Panc1 (cell line): ENCODE data around the gene KRTAP6-2. TPM values are rescaled to one million over a fixed set of nuclear protein-coding genes. Genes with fewer than 3 reads are reported as not detected.

Experiments
- ATAC-seq: fragments of 200-7000 bp; cut with Tn5 transposase; 2 replicates; pipeline ENCODE4 v1.9.1; 2020; ENCODE audit warnings: mild to moderate bottlenecking, moderate library complexity
- BruUV-seq: library from RNA; stranded (reverse); fragments of 400-500 nt; replicated peaks from 2 replicates; lab custom pipeline; 2021; lab: Mats Ljungman, UMichigan
- CTCF ChIA-PET: fragments of 300-600 bp; sonication (Branson Sonifier 250); formaldehyde crosslinking; loops from one replicate; lab custom pipeline; 2022; ENCODE audit warnings: antibody characterized with exemption; lab: Charles Lee
- POLR2A ChIA-PET: fragments of 300-600 bp; sonication (Branson Sonifier 250); formaldehyde crosslinking; loops from one replicate; lab custom pipeline; 2022; ENCODE audit warnings: antibody characterized with exemption; lab: Charles Lee
- DNase-seq: peaks from one replicate; pipeline ENCODE4 v3.0.0-alpha.2; 2010; ENCODE audit warnings: low read depth, low spot score
- H3K27ac ChIP-seq: 2 replicates; pipeline ENCODE4 v1.5.1; 2011; ENCODE audit warnings: mild to moderate bottlenecking, low read length, inconsistent platforms
- H3K27me3 ChIP-seq: fragments of 200-500 bp; sonication (Bioruptor generic); 2 replicates; pipeline ENCODE4 v1.6.0; 2014; ENCODE audit warnings: low read length, inconsistent platforms; ENCODE audit not compliant: control insufficient read depth, insufficient read depth
- H3K36me3 ChIP-seq: fragments of 200-500 bp; sonication (Bioruptor generic); 2 replicates; pipeline ENCODE4 v1.5.1; 2014; ENCODE audit warnings: inconsistent platforms, mild to moderate bottlenecking, low read length, moderate library complexity; ENCODE audit not compliant: control insufficient read depth, insufficient read depth
- H3K4me1 ChIP-seq: 2 replicates; pipeline ENCODE4 v1.5.1; 2011; ENCODE audit warnings: inconsistent platforms, mild to moderate bottlenecking, low read length, moderate library complexity; ENCODE audit not compliant: control insufficient read depth, insufficient read depth
- H3K4me3 ChIP-seq, 2 experiments: 2 replicates each; pipeline ENCODE4 v1.5.1; 2011 to 2012; ENCODE audit warnings: low read depth in 2 of 2, low read length in 2 of 2, mild to moderate bottlenecking in 2 of 2, inconsistent platforms in 1 of 2, moderate library complexity in 1 of 2
- H3K9me3 ChIP-seq: fragments of 200-500 bp; sonication (Bioruptor generic); 2 replicates; pipeline ENCODE4 v1.5.1; 2014; ENCODE audit warnings: low read depth, mild to moderate bottlenecking, inconsistent platforms, low read length, moderate library complexity; ENCODE audit not compliant: control insufficient read depth, insufficient read depth
- CTCF ChIP-seq: fragments of 450-650 bp; IDR thresholded peaks from 2 replicates; pipeline ENCODE4 v1.5.1; 2017; ENCODE audit warnings: mild to moderate bottlenecking
- POLR2AphosphoS5 ChIP-seq: IDR thresholded peaks from 2 replicates; pipeline ENCODE4 v1.6.1; 2012; ENCODE audit warnings: mild to moderate bottlenecking, low read depth, low read length, moderate library complexity
- REST ChIP-seq, 2 experiments: IDR thresholded peaks; 2 replicates each; pipeline ENCODE4 v1.6.1; 2011 to 2012; ENCODE audit warnings: low read depth in 2 of 2, control low read depth in 1 of 2, low read length in 1 of 2, mild to moderate bottlenecking in 1 of 2, moderate library complexity in 1 of 2; ENCODE audit not compliant: insufficient read depth in 1 of 2
- SIN3A ChIP-seq: IDR thresholded peaks from 2 replicates; pipeline ENCODE4 v1.6.1; 2012; ENCODE audit warnings: low read depth, mild to moderate bottlenecking, low read length, moderate library complexity, borderline replicate concordance; ENCODE audit not compliant: insufficient read depth
- TCF7L2 ChIP-seq: IDR thresholded peaks from 2 replicates; pipeline ENCODE4 v1.6.1; 2011; ENCODE audit warnings: mild to moderate bottlenecking, low read depth, low read length, inconsistent platforms
- in situ Hi-C: cut with HindIII; loops from 2 replicates; pipeline ENCODE4 v1.10.0; 2016; ENCODE audit warnings: low sequenced_read_pairs, low pct_unique_long_range_greater_than_20kb
- intact Hi-C: fragments of 100-400 bp; cut with micrococcal nuclease; formaldehyde crosslinking; loops from one replicate; pipeline ENCODE4 v1.10.0; 2022; ENCODE audit not compliant: unreplicated experiment
- total RNA-seq: library from RNA; stranded (reverse); gene quantifications from one replicate; pipeline ENCODE4 v1.2.1, GENCODE V29; 2021; ENCODE audit not compliant: unreplicated experiment

KRTAP6-2 gene
- total RNA-seq, 1 experiment from 2014 or later, result not detected

GRCh38 chr21:30561264-30561895 is 37.3 kb downstream of the KRTAP6-2 start, which contains the start of gene KRTAP19-7:
Gene KRTAP19-7 (minus strand): TSS chr21:30561314. CDS start chr21:30561289, 25 bp downstream.
- intact Hi-C loops (no loop called here), in situ Hi-C loops (no loop called here)
- no peaks in the 10 kb centered on the region for H3K9me3 ChIP-seq
- H3K36me3 ChIP-seq, result no peaks in the 10 kb centered on the region
- TF ChIP-seq POLR2AphosphoS5, result no peak
- no peak for TF ChIP-seq REST (IDR thresholded peaks at IDR 0.05; ENCODE audit: insufficient read depth in 1 of 2, low read depth in 2 of 2, low read length in 1 of 2)
- no peak for TF ChIP-seq TCF7L2
- TF ChIP-seq CTCF, result no peak
- TF ChIP-seq SIN3A, result no peak
- ATAC-seq (no peak), DNase-seq (no peak)
- POLR2A ChIA-PET, result no interaction called here
- H3K4me3 ChIP-seq, result no peak within 1 kb of the TSS
- H3K4me1 ChIP-seq, result no peaks in the 10 kb centered on the region
- CTCF ChIA-PET, result no interaction called here
- no peak within 1 kb of the TSS for H3K27ac ChIP-seq
- no TSS peak for BruUV-seq
- no peaks in the 10 kb centered on the region for H3K27me3 ChIP-seq

- intact Hi-C loops, result no loop called here
- no peaks in the 10 kb centered on the region for H3K36me3 ChIP-seq
- no peaks in the 10 kb centered on the region for H3K4me1 ChIP-seq
- DNase-seq (no peak), ATAC-seq (no peak)
- no peaks in the 10 kb centered on the region for H3K9me3 ChIP-seq
- ChIA-PET POLR2A (no interaction called here), CTCF (no interaction called here)
- no TSS peak for BruUV-seq
- in situ Hi-C loops, result no loop called here
- no peak for TF ChIP-seq REST (IDR thresholded peaks at IDR 0.05; ENCODE audit: insufficient read depth in 1 of 2, low read depth in 2 of 2, low read length in 1 of 2)
- no peak for TF ChIP-seq POLR2AphosphoS5
- TF ChIP-seq SIN3A, result no peak
- no peak for TF ChIP-seq TCF7L2
- TF ChIP-seq CTCF, result no peak
- H3K27ac ChIP-seq, result no peak overlapping the region
- no peak overlapping the region for H3K4me3 ChIP-seq
- H3K27me3 ChIP-seq, result no peaks in the 10 kb centered on the region
These were observed 43.6 kb downstream of the KRTAP6-2 start for GRCh38 chr21:30555095-30555494.
